IMR-90 (cell line): ENCODE measurements around the gene CCDC70. TPM values are rescaled to one million over a fixed set of nuclear protein-coding genes. Genes with fewer than 3 reads are reported as not detected.

Experiments
- ATAC-seq: fragments of 200-7000 bp; cut with Tn5 transposase; 2 replicates; pipeline ENCODE4 v1.9.1; 2020; ENCODE audit warnings: low read depth, mild to moderate bottlenecking, moderate library complexity
- BruUV-seq: library from RNA; stranded (reverse); fragments of 400-500 nt; replicated peaks from 2 replicates; lab custom pipeline; 2021; lab: Mats Ljungman, UMichigan
- CTCF ChIA-PET: fragments of 300-600 bp; formaldehyde crosslinking; extraction: SDS; loops from one replicate; lab custom pipeline; 2021; ENCODE audit warnings: antibody characterized with exemption; lab: Yijun Ruan, JAX
- POLR2A ChIA-PET: fragments of 300-600 bp; sonication (Branson Sonifier 250); formaldehyde crosslinking; loops from one replicate; lab custom pipeline; 2022; ENCODE audit warnings: antibody characterized with exemption; ENCODE audit not compliant: unreplicated experiment; lab: Charles Lee
- DNase-seq: peaks from one replicate; pipeline ENCODE4 v3.0.0; 2013
- H2AFZ ChIP-seq: replicated peaks from 2 replicates; pipeline ENCODE3; 2013; ENCODE audit warnings: low read length, mild to moderate bottlenecking; ENCODE audit not compliant: poor library complexity
- H2AK5ac ChIP-seq: 2 replicates; pipeline ENCODE4 v1.6.1; 2013; ENCODE audit warnings: low read depth, low read length, inconsistent platforms
- H2AK9ac ChIP-seq: replicated peaks from 2 replicates; pipeline ENCODE3; 2013; ENCODE audit warnings: mild to moderate bottlenecking, low read depth, low read length, moderate library complexity; ENCODE audit not compliant: poor library complexity
- H2BK120ac ChIP-seq: 2 replicates; pipeline ENCODE4 v1.6.1; 2013; ENCODE audit warnings: low read depth, low read length, inconsistent platforms
- H2BK15ac ChIP-seq: 3 replicates; pipeline ENCODE4 v1.6.1; 2013; ENCODE audit warnings: low read depth, low read length, inconsistent platforms
- H2BK20ac ChIP-seq: 2 replicates; pipeline ENCODE4 v1.6.1; 2013; ENCODE audit warnings: low read depth, mild to moderate bottlenecking, inconsistent platforms, low read length, moderate library complexity
- H2BK5ac ChIP-seq: 2 replicates; pipeline ENCODE4 v1.6.1; 2013; ENCODE audit warnings: mild to moderate bottlenecking, low read depth, low read length, inconsistent platforms; ENCODE audit not compliant: poor library complexity, severe bottlenecking
- H3K14ac ChIP-seq: replicated peaks from 2 replicates; pipeline ENCODE4 v1.6.1; 2013; ENCODE audit warnings: low read depth, low read length, inconsistent platforms
- H3K18ac ChIP-seq: 2 replicates; pipeline ENCODE4 v1.6.1; 2013; ENCODE audit warnings: low read depth, low read length, control low read depth
- H3K23ac ChIP-seq: 2 replicates; pipeline ENCODE4 v1.6.1; 2013; ENCODE audit warnings: low read depth, low read length, inconsistent platforms
- H3K27ac ChIP-seq: 2 replicates; pipeline ENCODE4 v1.5.1; 2013; ENCODE audit warnings: mild to moderate bottlenecking, control low read depth, low read length; ENCODE audit not compliant: insufficient read depth
- H3K27me3 ChIP-seq: 2 replicates; pipeline ENCODE4 v1.6.1; 2013; ENCODE audit warnings: low read length; ENCODE audit not compliant: control insufficient read depth, insufficient read depth
- H3K36me3 ChIP-seq: 2 replicates; pipeline ENCODE4 v1.6.1; 2013; ENCODE audit warnings: low read length, mixed read lengths; ENCODE audit not compliant: control insufficient read depth, insufficient read depth
- H3K4ac ChIP-seq: 2 replicates; pipeline ENCODE4 v1.6.1; 2013; ENCODE audit warnings: low read depth, low read length, inconsistent platforms
- H3K4me1 ChIP-seq: 2 replicates; pipeline ENCODE4 v1.6.1; 2013; ENCODE audit warnings: low read length, mixed read lengths; ENCODE audit not compliant: control insufficient read depth, insufficient read depth
- H3K4me2 ChIP-seq: 2 replicates; pipeline ENCODE4 v1.6.1; 2013; ENCODE audit warnings: low read depth, mild to moderate bottlenecking, control low read depth, low read length, moderate library complexity
- H3K4me3 ChIP-seq: 2 replicates; pipeline ENCODE4 v1.5.1; 2013; ENCODE audit warnings: low read depth, mild to moderate bottlenecking, control low read depth, low read length, moderate library complexity; ENCODE audit not compliant: insufficient read depth
- H3K56ac ChIP-seq: 2 replicates; pipeline ENCODE4 v1.6.1; 2013; ENCODE audit warnings: low read length, inconsistent platforms; ENCODE audit not compliant: insufficient read depth; ENCODE audit errors: extremely low read depth
- H3K79me1 ChIP-seq, 2 experiments: 2 replicates each; pipeline ENCODE4 v1.6.1; 2013; ENCODE audit warnings: low read length in 2 of 2, inconsistent platforms in 1 of 2, low read depth in 1 of 2
- H3K9ac ChIP-seq: 2 replicates; pipeline ENCODE4 v1.6.1; 2013; ENCODE audit warnings: low read depth, low read length, control low read depth
- H3K9me1 ChIP-seq: 2 replicates; pipeline ENCODE4 v1.6.1; 2013; ENCODE audit warnings: low read length, inconsistent platforms; ENCODE audit not compliant: insufficient read depth
- H3K9me3 ChIP-seq: 2 replicates; pipeline ENCODE4 v1.6.1; 2013; ENCODE audit warnings: low read length; ENCODE audit not compliant: control insufficient read depth, insufficient read depth
- H4K20me1 ChIP-seq: 2 replicates; pipeline ENCODE4 v1.6.1; 2013; ENCODE audit warnings: low read length, inconsistent platforms; ENCODE audit not compliant: insufficient read depth
- H4K5ac ChIP-seq: 2 replicates; pipeline ENCODE4 v1.6.1; 2013; ENCODE audit warnings: mild to moderate bottlenecking, low read depth, low read length, control low read depth
- H4K8ac ChIP-seq, 2 experiments: 2 replicates each; pipeline ENCODE4 v1.6.1; 2013; ENCODE audit warnings: low read depth in 2 of 2, low read length in 2 of 2, control low read depth in 1 of 2, inconsistent platforms in 1 of 2
- H4K91ac ChIP-seq: 2 replicates; pipeline ENCODE4 v1.6.1; 2013; ENCODE audit warnings: low read depth, low read length, inconsistent platforms; ENCODE audit not compliant: insufficient read depth
- BHLHE40 ChIP-seq: fragments of 150-350 bp; IDR thresholded peaks from 2 replicates; pipeline ENCODE4 v1.6.1; 2016; ENCODE audit warnings: mild to moderate bottlenecking, low read depth, low read length
- CEBPB ChIP-seq: IDR thresholded peaks from 2 replicates; pipeline ENCODE4 v1.6.1; 2012; ENCODE audit warnings: low read depth, low read length, improper control_type of control experiment
- CHD1 ChIP-seq: IDR thresholded peaks from 2 replicates; pipeline ENCODE4 v1.6.1; 2012; ENCODE audit warnings: low read depth, low read length, improper control_type of control experiment
- FOS ChIP-seq: fragments of 150-350 bp; IDR thresholded peaks from 2 replicates; pipeline ENCODE4 v1.6.1; 2016; ENCODE audit warnings: low read depth, low read length
- MXI1 ChIP-seq: IDR thresholded peaks from 2 replicates; pipeline ENCODE4 v1.6.1; 2012; ENCODE audit warnings: low read depth, mild to moderate bottlenecking, low read length, moderate library complexity, borderline replicate concordance
- RAD21 ChIP-seq: IDR thresholded peaks from 2 replicates; pipeline ENCODE4 v1.6.1; 2012; ENCODE audit warnings: low read length, improper control_type of control experiment
- SMC3 ChIP-seq: fragments of 150-350 bp; IDR thresholded peaks from 2 replicates; pipeline ENCODE4 v1.6.1; 2016; ENCODE audit warnings: low read depth, mild to moderate bottlenecking, antibody characterized with exemption, low read length, moderate library complexity
- WGBS, 2 experiments: methylation state at CpG; one replicate each; pipeline versions ENCODE4 v1.1.5 to v1.1.7; 2013; ENCODE audit warnings: missing lambda C conversion rate in 2 of 2; ENCODE audit not compliant: insufficient read length in 1 of 2; ENCODE audit errors: extremely low coverage in 2 of 2; 5-methylcytosine and 5-hydroxymethylcytosine counted together
- dilution Hi-C: fragments of 300-500 bp; cut with HindIII; formaldehyde crosslinking; loops from one replicate; pipeline ENCODE4 v1.14.3; 2018; ENCODE audit warnings: low sequenced_read_pairs; ENCODE audit not compliant: unreplicated experiment
- in situ Hi-C: fragments of 300-500 bp; cut with MboI; formaldehyde crosslinking; loops from 3 replicates; pipeline ENCODE4 v1.14.3; 2019; ENCODE audit warnings: low sequenced_read_pairs, inconsistent platforms, mixed read lengths
- intact Hi-C: fragments of 100-400 bp; cut with micrococcal nuclease; formaldehyde crosslinking; loops from 2 replicates; pipeline ENCODE4 v1.10.0; 2022
- polyA plus RNA-seq, 3 experiments: library from polyadenylated mRNA; depleted of rRNA; stranded (reverse); fragments of >200 nt; gene quantifications; 2 replicates each; pipeline ENCODE4 v1.2.3, GENCODE V29; 2012; ENCODE audit warnings: low replicate concordance in 1 of 3
- total RNA-seq: library from RNA; depleted of rRNA; stranded (reverse); fragments of >200 nt; gene quantifications from 2 replicates; pipeline ENCODE4 v1.2.3, GENCODE V29; 2012
- TF ChIP-seq, protein P1 (sequence below): fragments of 150-350 bp; IDR thresholded peaks from 2 replicates; pipeline ENCODE4 v1.6.1; 2016; ENCODE audit warnings: low read depth, mild to moderate bottlenecking, low read length, moderate library complexity, borderline replicate concordance
- TF ChIP-seq, protein P2 (sequence below): fragments of 150-350 bp; IDR thresholded peaks from 2 replicates; pipeline ENCODE4 v1.6.1; 2017; ENCODE audit warnings: mild to moderate bottlenecking, antibody characterized with exemption, low read length, low read depth

Gene CCDC70
- total and polyA plus RNA-seq, 2 of the 4 experiments (the other 2 are of a cell fraction) = not detected

DNA sequence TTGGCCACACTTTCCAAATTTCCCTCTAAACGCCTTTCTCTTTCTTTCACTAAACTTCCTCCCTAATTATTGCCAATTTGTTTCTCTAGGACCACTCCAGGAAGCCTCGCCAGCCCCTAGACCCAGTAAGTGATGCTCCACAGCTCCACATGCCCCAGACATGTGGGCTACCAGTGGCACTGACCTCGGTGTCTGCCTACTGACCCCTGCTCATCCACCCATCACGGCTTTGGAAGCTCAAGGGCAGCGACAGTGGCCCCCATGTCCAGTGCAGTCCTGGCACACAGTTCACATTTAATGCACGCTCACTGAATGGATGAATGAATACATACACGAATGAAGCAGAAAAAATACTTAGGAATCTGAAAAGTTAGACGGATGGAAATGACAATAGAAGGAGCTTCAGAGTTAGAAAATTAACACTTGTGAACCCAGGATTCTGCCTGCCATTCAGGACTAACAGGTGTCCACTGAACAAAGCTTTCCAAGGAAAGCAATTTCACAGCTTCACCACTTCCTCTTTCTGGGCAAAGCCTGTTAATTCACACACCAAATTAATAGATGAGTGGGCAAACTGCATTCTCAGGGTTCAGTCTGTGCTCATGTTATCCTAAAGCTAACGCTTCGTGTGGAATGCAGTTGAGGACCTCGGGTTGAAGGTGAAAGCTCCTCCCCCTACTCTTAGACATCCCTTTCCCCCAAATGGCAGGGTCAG, 50.9 kb downstream of the CCDC70 start:
- Histone ChIP-seq H4K8ac (no peak overlapping the region), H3K18ac (no peak overlapping the region), H4K5ac (no peak overlapping the region), H4K20me1 (no peaks in the 10 kb centered on the region), H2BK20ac (no peak overlapping the region), H3K9ac (no peak overlapping the region), H3K36me3 (no peaks in the 10 kb centered on the region), H3K4me3 (no peak overlapping the region), H2BK15ac (no peak overlapping the region), H3K4ac (no peak overlapping the region), H3K9me3 (no peaks in the 10 kb centered on the region), H3K4me1 (no peaks in the 10 kb centered on the region), H4K91ac (no peak overlapping the region), H2AK9ac (no peak overlapping the region), H2BK120ac (no peak overlapping the region), H2AK5ac (no peak overlapping the region), H3K27me3 (peaks cover 24% of the 10 kb centered on the region), H2BK5ac (no peak overlapping the region), H3K79me1 (no peaks in the 10 kb centered on the region), H3K56ac (no peak overlapping the region), H3K23ac (no peak overlapping the region), H3K4me2 (no peak overlapping the region), H2AFZ (no peak overlapping the region), H3K14ac (no peak overlapping the region), H3K9me1 (no peaks in the 10 kb centered on the region), H3K27ac (no peak overlapping the region)
- dilution Hi-C loops = no loop called here
- intact Hi-C loops = no loop called here
- ChIA-PET POLR2A (no interaction called here), CTCF (interaction anchor here (0.6 to 0.7 kb wide), 3 partner anchors 62 to 188 kb away, joined by 4 to 5 read pairs (median 4); no protein-coding TSS in a partner anchor)
- no peak for ATAC-seq
- TF ChIP-seq BHLHE40 (no peak), CEBPB (no peak), CHD1 (no peak), RAD21 (no peak), SMC3 (no peak), MXI1 (no peak), FOS (no peak)
- TF ChIP-seq, protein P1, sequence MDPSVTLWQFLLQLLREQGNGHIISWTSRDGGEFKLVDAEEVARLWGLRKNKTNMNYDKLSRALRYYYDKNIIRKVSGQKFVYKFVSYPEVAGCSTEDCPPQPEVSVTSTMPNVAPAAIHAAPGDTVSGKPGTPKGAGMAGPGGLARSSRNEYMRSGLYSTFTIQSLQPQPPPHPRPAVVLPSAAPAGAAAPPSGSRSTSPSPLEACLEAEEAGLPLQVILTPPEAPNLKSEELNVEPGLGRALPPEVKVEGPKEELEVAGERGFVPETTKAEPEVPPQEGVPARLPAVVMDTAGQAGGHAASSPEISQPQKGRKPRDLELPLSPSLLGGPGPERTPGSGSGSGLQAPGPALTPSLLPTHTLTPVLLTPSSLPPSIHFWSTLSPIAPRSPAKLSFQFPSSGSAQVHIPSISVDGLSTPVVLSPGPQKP = no peak
- TF ChIP-seq, protein P2, sequence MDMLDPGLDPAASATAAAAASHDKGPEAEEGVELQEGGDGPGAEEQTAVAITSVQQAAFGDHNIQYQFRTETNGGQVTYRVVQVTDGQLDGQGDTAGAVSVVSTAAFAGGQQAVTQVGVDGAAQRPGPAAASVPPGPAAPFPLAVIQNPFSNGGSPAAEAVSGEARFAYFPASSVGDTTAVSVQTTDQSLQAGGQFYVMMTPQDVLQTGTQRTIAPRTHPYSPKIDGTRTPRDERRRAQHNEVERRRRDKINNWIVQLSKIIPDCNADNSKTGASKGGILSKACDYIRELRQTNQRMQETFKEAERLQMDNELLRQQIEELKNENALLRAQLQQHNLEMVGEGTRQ = no peak
- in situ Hi-C loops = no loop called here
- no TSS peak for BruUV-seq
- DNase-seq = no peak
- WGBS, 2 experiments = 80% methylated on average over 3 of the region's 11 CpGs; no CpG with 5 or more reads in 1 of the 2 experiments
